HEK293 (cell line): ENCODE data around the gene SLC13A3.

Experiments
- CTCF ChIA-PET: fragments of 350-600 bp; formaldehyde crosslinking; extraction: SDS; loops from one replicate; lab custom pipeline; 2021; ENCODE audit warnings: antibody characterized with exemption; lab: Yijun Ruan, JAX
- POLR2A ChIA-PET: fragments of 300-600 bp; formaldehyde crosslinking; extraction: SDS; loops from one replicate; lab custom pipeline; 2020; ENCODE audit warnings: antibody characterized with exemption, inconsistent platforms; lab: Yijun Ruan, JAX
- H3K27ac ChIP-seq: fragments of 200-500 bp; sonication (Bioruptor generic); 2 replicates; pipeline ENCODE4 v1.5.1; 2014; ENCODE audit warnings: low read depth, low read length, control low read depth, inconsistent platforms; ENCODE audit errors: extremely low read depth
- H3K36me3 ChIP-seq, 2 experiments: fragments of 200-500 bp in 1 of 2; sonication (Bioruptor generic) in 1 of 2; 1 replicate in 1 of 2; 2 replicates in 1 of 2; pipeline ENCODE4 v1.5.1; 2014 to 2017; ENCODE audit warnings: inconsistent platforms in 2 of 2, low read length in 2 of 2; ENCODE audit not compliant: control insufficient read depth in 2 of 2, insufficient read depth in 1 of 2
- H3K4me1 ChIP-seq: fragments of 200-500 bp; sonication (Bioruptor generic); 2 replicates; pipeline ENCODE4 v1.5.1; 2014; ENCODE audit warnings: mild to moderate bottlenecking, low read length, inconsistent platforms; ENCODE audit not compliant: control insufficient read depth, insufficient read depth
- H3K4me3 ChIP-seq: 2 replicates; pipeline ENCODE4 v1.5.1; 2011; ENCODE audit warnings: low read depth, mild to moderate bottlenecking, control low read depth, low read length, moderate library complexity
- H3K9me3 ChIP-seq: fragments of 200-500 bp; sonication (Bioruptor generic); 2 replicates; pipeline ENCODE4 v1.5.1; 2014; ENCODE audit warnings: low read depth, low read length, inconsistent platforms; ENCODE audit not compliant: control insufficient read depth, insufficient read depth
- KLF7 ChIP-seq: fragments of 450-650 bp; formaldehyde crosslinking; IDR thresholded peaks from 2 replicates; pipeline ENCODE4 v1.5.1; 2016; ENCODE audit warnings: missing biosample characterization, missing genetic modification characterization, borderline replicate concordance
- ZFHX2 ChIP-seq: fragments of 450-650 bp; formaldehyde crosslinking; conservative IDR thresholded peaks from 2 replicates; pipeline ENCODE4 v1.5.1; 2016; ENCODE audit warnings: missing biosample characterization, missing genetic modification characterization
- ZFP3 ChIP-seq: fragments of 450-650 bp; formaldehyde crosslinking; IDR thresholded peaks from 2 replicates; pipeline ENCODE4 v1.5.1; 2016; ENCODE audit warnings: low read depth, missing biosample characterization, missing genetic modification characterization
- ZNF133 ChIP-seq: fragments of 450-650 bp; formaldehyde crosslinking; IDR thresholded peaks from 2 replicates; pipeline ENCODE4 v1.5.1; 2016; ENCODE audit warnings: missing biosample characterization, missing genetic modification characterization
- ZNF223 ChIP-seq: fragments of 450-650 bp; formaldehyde crosslinking; IDR thresholded peaks from 2 replicates; pipeline ENCODE4 v1.5.1; 2016; ENCODE audit warnings: missing biosample characterization, missing genetic modification characterization
- ZNF266 ChIP-seq: fragments of 450-650 bp; formaldehyde crosslinking; IDR thresholded peaks from 2 replicates; pipeline ENCODE4 v1.5.1; 2016; ENCODE audit warnings: missing biosample characterization, missing genetic modification characterization, low read depth
- ZNF274 ChIP-seq, 2 experiments: fragments of 200-500 bp in 1 of 2; fragments of 450-650 bp in 1 of 2; sonication (Bioruptor generic) in 1 of 2; formaldehyde crosslinking in 1 of 2; IDR thresholded peaks; 2 replicates each; pipeline versions ENCODE4 v1.5.1 to v1.6.1; 2014 to 2016; ENCODE audit warnings: borderline replicate concordance in 1 of 2, inconsistent platforms in 1 of 2, low read length in 1 of 2, missing biosample characterization in 1 of 2, missing genetic modification characterization in 1 of 2
- ZNF311 ChIP-seq: fragments of 450-650 bp; formaldehyde crosslinking; IDR thresholded peaks from 2 replicates; pipeline ENCODE4 v1.5.1; 2017; ENCODE audit warnings: missing biosample characterization, missing genetic modification characterization, borderline replicate concordance
- ZNF37A ChIP-seq: fragments of 450-650 bp; IDR thresholded peaks from 2 replicates; pipeline ENCODE4 v1.5.1; 2018; ENCODE audit warnings: missing biosample characterization, missing genetic modification characterization
- ZNF426 ChIP-seq: fragments of 450-650 bp; formaldehyde crosslinking; IDR thresholded peaks from 2 replicates; pipeline ENCODE4 v1.5.1; 2017; ENCODE audit warnings: missing biosample characterization, missing genetic modification characterization, mild to moderate bottlenecking, inconsistent platforms, moderate library complexity
- ZNF473 ChIP-seq: fragments of 450-650 bp; formaldehyde crosslinking; IDR thresholded peaks from 2 replicates; pipeline ENCODE4 v1.5.1; 2017; ENCODE audit warnings: missing biosample characterization, missing genetic modification characterization
- ZNF600 ChIP-seq: fragments of 450-650 bp; formaldehyde crosslinking; IDR thresholded peaks from 2 replicates; pipeline ENCODE4 v1.5.1; 2016; ENCODE audit warnings: missing biosample characterization, missing genetic modification characterization
- ZNF747 ChIP-seq: fragments of 450-650 bp; formaldehyde crosslinking; IDR thresholded peaks from 2 replicates; pipeline ENCODE4 v1.5.1; 2016; ENCODE audit warnings: missing biosample characterization, missing genetic modification characterization
- ZNF791 ChIP-seq: fragments of 450-650 bp; formaldehyde crosslinking; IDR thresholded peaks from 2 replicates; pipeline ENCODE4 v1.5.1; 2016; ENCODE audit warnings: missing biosample characterization, missing genetic modification characterization
- ZNF792 ChIP-seq: fragments of 450-650 bp; formaldehyde crosslinking; IDR thresholded peaks from 2 replicates; pipeline ENCODE4 v1.5.1; 2016; ENCODE audit warnings: missing biosample characterization, missing genetic modification characterization
- TF ChIP-seq, protein P1 (sequence below): fragments of 450-650 bp; formaldehyde crosslinking; IDR thresholded peaks from 2 replicates; pipeline ENCODE4 v1.5.1; 2016; ENCODE audit warnings: missing biosample characterization, missing genetic modification characterization
- TF ChIP-seq, protein P2 (sequence below): fragments of 450-650 bp; IDR thresholded peaks from 2 replicates; pipeline ENCODE4 v1.5.1; 2018; ENCODE audit warnings: missing biosample characterization, missing genetic modification characterization
- TF ChIP-seq, protein P3 (sequence below): fragments of 450-650 bp; formaldehyde crosslinking; IDR thresholded peaks from 2 replicates; pipeline ENCODE4 v1.5.1; 2016; ENCODE audit warnings: missing biosample characterization, missing genetic modification characterization
- TF ChIP-seq, protein P4 (sequence below): fragments of 450-650 bp; formaldehyde crosslinking; IDR thresholded peaks from 2 replicates; pipeline ENCODE4 v1.5.1; 2016; ENCODE audit warnings: missing biosample characterization, missing genetic modification characterization

SLC13A3 gene

DNA sequence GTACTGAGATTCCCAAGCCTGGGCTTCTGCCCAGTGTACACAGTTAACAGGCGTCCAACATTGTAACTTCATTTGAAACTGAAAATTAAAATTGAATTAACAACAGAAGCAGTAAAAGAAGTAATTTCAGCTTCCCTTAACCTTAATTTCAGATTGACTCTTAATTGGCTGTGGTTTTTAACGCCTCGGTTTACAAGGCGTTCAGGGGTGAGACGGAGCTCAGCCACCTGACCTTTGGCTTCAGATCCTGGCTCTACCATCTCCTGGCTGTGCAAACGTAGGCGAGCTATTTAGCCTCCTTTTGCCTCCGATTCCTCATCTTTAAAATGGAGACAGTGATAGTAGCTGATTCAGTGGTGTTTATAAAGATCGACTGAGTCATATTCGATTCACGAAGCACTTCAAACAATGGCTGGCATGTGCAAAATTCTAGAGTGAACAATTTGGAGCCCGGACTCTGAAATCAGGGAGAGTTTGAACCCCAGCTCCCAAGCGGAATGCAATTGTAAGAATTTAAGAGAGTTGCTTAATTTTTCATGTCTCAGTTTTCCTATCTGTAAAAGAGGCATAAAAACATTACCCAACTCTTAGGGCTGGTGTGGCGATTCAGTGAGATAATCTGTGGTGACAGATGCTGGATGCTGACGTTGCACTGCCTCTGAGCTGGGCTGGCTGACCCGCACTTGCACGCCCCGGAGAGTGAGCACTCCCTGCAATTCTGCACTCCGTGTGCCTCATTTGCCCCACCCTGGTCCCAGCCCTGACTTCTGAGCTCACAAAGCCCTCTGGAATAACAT lies 77.3 kb downstream of the SLC13A3 start:
- Histone ChIP-seq H3K4me1 (no peaks in the 10 kb centered on the region), H3K27ac (no peak overlapping the region), H3K4me3 (no peak overlapping the region)
- POLR2A ChIA-PET, result no interaction called here
- CTCF ChIA-PET, result interaction anchor here (0.6 to 2.0 kb wide), 3 partner anchors 11 to 58 kb away, joined by 3 to 7 read pairs (median 3); no protein-coding TSS in a partner anchor
- no peak for TF ChIP-seq ZNF791
- TF ChIP-seq ZNF792, result no peak
- TF ChIP-seq ZNF37A (tag by site-specific recombination), result no peak
- TF ChIP-seq, protein P1, sequence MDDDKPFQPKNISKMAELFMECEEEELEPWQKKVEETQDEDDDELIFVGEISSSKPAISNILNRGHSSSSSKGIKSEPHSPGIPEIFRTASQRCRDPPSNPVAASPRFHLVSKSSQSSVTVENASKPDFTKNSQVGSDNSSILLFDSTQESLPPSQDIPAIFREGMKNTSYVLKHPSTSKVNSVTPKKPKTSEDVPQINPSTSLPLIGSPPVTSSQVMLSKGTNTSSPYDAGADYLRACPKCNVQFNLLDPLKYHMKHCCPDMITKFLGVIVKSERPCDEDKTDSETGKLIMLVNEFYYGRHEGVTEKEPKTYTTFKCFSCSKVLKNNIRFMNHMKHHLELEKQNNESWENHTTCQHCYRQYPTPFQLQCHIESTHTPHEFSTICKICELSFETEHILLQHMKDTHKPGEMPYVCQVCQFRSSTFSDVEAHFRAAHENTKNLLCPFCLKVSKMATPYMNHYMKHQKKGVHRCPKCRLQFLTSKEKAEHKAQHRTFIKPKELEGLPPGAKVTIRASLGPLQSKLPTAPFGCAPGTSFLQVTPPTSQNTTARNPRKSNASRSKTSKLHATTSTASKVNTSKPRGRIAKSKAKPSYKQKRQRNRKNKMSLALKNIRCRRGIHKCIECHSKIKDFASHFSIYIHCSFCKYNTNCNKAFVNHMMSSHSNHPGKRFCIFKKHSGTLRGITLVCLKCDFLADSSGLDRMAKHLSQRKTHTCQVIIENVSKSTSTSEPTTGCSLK (tag by site-specific recombination), result no peak
- TF ChIP-seq, protein P2, sequence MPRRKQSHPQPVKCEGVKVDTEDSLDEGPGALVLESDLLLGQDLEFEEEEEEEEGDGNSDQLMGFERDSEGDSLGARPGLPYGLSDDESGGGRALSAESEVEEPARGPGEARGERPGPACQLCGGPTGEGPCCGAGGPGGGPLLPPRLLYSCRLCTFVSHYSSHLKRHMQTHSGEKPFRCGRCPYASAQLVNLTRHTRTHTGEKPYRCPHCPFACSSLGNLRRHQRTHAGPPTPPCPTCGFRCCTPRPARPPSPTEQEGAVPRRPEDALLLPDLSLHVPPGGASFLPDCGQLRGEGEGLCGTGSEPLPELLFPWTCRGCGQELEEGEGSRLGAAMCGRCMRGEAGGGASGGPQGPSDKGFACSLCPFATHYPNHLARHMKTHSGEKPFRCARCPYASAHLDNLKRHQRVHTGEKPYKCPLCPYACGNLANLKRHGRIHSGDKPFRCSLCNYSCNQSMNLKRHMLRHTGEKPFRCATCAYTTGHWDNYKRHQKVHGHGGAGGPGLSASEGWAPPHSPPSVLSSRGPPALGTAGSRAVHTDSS (tag by site-specific recombination), result no peak
- TF ChIP-seq ZNF223 (tag by site-specific recombination), result no peak
- TF ChIP-seq, protein P3, sequence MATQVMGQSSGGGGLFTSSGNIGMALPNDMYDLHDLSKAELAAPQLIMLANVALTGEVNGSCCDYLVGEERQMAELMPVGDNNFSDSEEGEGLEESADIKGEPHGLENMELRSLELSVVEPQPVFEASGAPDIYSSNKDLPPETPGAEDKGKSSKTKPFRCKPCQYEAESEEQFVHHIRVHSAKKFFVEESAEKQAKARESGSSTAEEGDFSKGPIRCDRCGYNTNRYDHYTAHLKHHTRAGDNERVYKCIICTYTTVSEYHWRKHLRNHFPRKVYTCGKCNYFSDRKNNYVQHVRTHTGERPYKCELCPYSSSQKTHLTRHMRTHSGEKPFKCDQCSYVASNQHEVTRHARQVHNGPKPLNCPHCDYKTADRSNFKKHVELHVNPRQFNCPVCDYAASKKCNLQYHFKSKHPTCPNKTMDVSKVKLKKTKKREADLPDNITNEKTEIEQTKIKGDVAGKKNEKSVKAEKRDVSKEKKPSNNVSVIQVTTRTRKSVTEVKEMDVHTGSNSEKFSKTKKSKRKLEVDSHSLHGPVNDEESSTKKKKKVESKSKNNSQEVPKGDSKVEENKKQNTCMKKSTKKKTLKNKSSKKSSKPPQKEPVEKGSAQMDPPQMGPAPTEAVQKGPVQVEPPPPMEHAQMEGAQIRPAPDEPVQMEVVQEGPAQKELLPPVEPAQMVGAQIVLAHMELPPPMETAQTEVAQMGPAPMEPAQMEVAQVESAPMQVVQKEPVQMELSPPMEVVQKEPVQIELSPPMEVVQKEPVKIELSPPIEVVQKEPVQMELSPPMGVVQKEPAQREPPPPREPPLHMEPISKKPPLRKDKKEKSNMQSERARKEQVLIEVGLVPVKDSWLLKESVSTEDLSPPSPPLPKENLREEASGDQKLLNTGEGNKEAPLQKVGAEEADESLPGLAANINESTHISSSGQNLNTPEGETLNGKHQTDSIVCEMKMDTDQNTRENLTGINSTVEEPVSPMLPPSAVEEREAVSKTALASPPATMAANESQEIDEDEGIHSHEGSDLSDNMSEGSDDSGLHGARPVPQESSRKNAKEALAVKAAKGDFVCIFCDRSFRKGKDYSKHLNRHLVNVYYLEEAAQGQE (tag by site-specific recombination), result no peak
- TF ChIP-seq, all 188 proteins: peak for 0
- H3K36me3 ChIP-seq, result no peaks in the 10 kb centered on the region
- no peaks in the 10 kb centered on the region for H3K9me3 ChIP-seq

DNA sequence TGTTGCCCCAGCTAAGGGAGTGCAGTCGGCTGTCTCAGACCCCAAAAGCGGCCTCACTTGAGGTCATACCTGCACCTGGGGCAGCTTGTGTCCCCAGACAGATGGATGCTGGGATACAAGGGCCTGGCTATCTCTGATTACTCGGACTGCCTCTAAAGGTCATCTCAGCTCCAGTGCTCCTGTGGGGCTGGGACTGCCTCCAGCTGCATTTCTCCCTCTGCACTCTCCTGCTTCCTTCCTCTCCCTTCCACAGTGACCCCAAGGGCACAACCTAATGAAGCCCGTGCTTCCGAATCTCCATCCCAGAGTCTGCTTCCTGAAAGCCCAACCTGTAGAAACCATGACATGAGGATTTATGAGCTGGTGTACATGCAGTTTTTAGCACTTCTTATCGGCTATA lies 78.0 kb downstream of the SLC13A3 start:
- POLR2A ChIA-PET, result interaction anchor here (0.6 kb wide), 1 partner anchor 1689 kb away, joined by 3 read pairs; no protein-coding TSS in a partner anchor
- CTCF ChIA-PET, result interaction anchor here (0.6 to 2.0 kb wide), 3 partner anchors 11 to 74 kb away, joined by 3 to 7 read pairs (median 4); no protein-coding TSS in a partner anchor
- TF ChIP-seq ZNF133 (tag by site-specific recombination) (no peak), KLF7 (no peak), ZNF473 (tag by site-specific recombination) (no peak), ZNF311 (tag by site-specific recombination) (no peak), ZNF266 (tag by site-specific recombination) (no peak), ZNF792 (no peak), ZNF747 (tag by site-specific recombination) (no peak), ZNF426 (tag by site-specific recombination) (no peak), ZFHX2 (tag by site-specific recombination) (no peak), ZFP3 (tag by site-specific recombination) (no peak), ZNF274 (IDR thresholded peaks at IDR 0.05; ENCODE audit: low read length) (no peak), ZNF274 (tag by site-specific recombination; IDR thresholded peaks at IDR 0.05; ENCODE audit: borderline replicate concordance) (no peak), ZNF600 (tag by site-specific recombination) (no peak)
- TF ChIP-seq, protein P4, sequence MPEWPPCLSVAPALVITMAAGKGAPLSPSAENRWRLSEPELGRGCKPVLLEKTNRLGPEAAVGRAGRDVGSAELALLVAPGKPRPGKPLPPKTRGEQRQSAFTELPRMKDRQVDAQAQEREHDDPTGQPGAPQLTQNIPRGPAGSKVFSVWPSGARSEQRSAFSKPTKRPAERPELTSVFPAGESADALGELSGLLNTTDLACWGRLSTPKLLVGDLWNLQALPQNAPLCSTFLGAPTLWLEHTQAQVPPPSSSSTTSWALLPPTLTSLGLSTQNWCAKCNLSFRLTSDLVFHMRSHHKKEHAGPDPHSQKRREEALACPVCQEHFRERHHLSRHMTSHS (tag by site-specific recombination), result no peak
- Histone ChIP-seq H3K9me3 (no peaks in the 10 kb centered on the region), H3K27ac (no peak overlapping the region), H3K4me1 (0 out of 2 replicates have a peak, but pooled peaks cover 2% of the 10 kb centered on the region), H3K36me3 (no peaks in the 10 kb centered on the region), H3K4me3 (no peak overlapping the region)
